ENCODE results near the gene INPP5A.

Gene INPP5A

GRCh38 chr10:132784866-132785722 lies 247.5 kb downstream of the INPP5A start:
- H3K9me3 ChIP-seq (ENCODE audit: control insufficient read depth, insufficient read depth, low read length) = no peaks in the 10 kb centered on the region
- peaks cover 51% of the 10 kb centered on the region for H3K27me3 ChIP-seq (ENCODE audit: control insufficient read depth, insufficient read depth, low read length)
- H3K4me3 ChIP-seq (ENCODE audit: low read depth, low read length) = no peak overlapping the region
- no peak overlapping the region for H3K9ac ChIP-seq (ENCODE audit: low read depth, low read length)
- H3K4me1 ChIP-seq (ENCODE audit: control insufficient read depth, insufficient read depth, low read length) = peaks cover 4% of the 10 kb centered on the region
- no peaks in the 10 kb centered on the region for H3K36me3 ChIP-seq (ENCODE audit: control insufficient read depth, insufficient read depth, low read length)

- peaks cover 53% of the 10 kb centered on the region for H3K27me3 ChIP-seq (ENCODE audit: control insufficient read depth, insufficient read depth, low read length)
These were observed 248.3 kb downstream of the INPP5A start, which contains the start of gene NKX6-2 for GRCh38 chr10:132785723-132786475. TSS of gene NKX6-2 (minus strand) at chr10:132786147. CDS start at chr10:132785948, 199 bp downstream.

GRCh38 chr10:132786476-132786883 lies 248.9 kb downstream of the INPP5A start:
- no peak overlapping the region for H3K9ac ChIP-seq (ENCODE audit: low read depth, low read length)
- H3K27me3 ChIP-seq (ENCODE audit: control insufficient read depth, insufficient read depth, low read length) = peaks cover 53% of the 10 kb centered on the region
- no peak overlapping the region for H3K4me3 ChIP-seq (ENCODE audit: low read depth, low read length)
- no peaks in the 10 kb centered on the region for H3K36me3 ChIP-seq (ENCODE audit: control insufficient read depth, insufficient read depth, low read length)
- H3K9me3 ChIP-seq (ENCODE audit: control insufficient read depth, insufficient read depth, low read length) = no peaks in the 10 kb centered on the region
- peaks cover 4% of the 10 kb centered on the region for H3K4me1 ChIP-seq (ENCODE audit: control insufficient read depth, insufficient read depth, low read length)

More at GRCh38 chr10:132785723-132786475, 248.3 kb downstream of the INPP5A start, which contains the start of gene NKX6-2:
- H3K9ac ChIP-seq (ENCODE audit: low read depth, low read length) = no peak within 1 kb of the TSS
- H3K36me3 ChIP-seq (ENCODE audit: control insufficient read depth, insufficient read depth, low read length) = no peaks in the 10 kb centered on the region
- H3K4me1 ChIP-seq (ENCODE audit: control insufficient read depth, insufficient read depth, low read length) = peaks cover 4% of the 10 kb centered on the region
- no peaks in the 10 kb centered on the region for H3K9me3 ChIP-seq (ENCODE audit: control insufficient read depth, insufficient read depth, low read length)
- H3K4me3 ChIP-seq (ENCODE audit: low read depth, low read length) = peak within 1 kb of the TSS; percentile 8

GRCh38 chr10:132786884-132787494 lies 249.4 kb downstream of the INPP5A start:
- Histone ChIP-seq H3K9ac (ENCODE audit: low read depth, low read length) (no peak overlapping the region), H3K27me3 (ENCODE audit: control insufficient read depth, insufficient read depth, low read length) (peaks cover 53% of the 10 kb centered on the region), H3K4me3 (ENCODE audit: low read depth, low read length) (peak overlapping the region; percentile 8), H3K4me1 (ENCODE audit: control insufficient read depth, insufficient read depth, low read length) (peaks cover 4% of the 10 kb centered on the region), H3K9me3 (ENCODE audit: control insufficient read depth, insufficient read depth, low read length) (no peaks in the 10 kb centered on the region), H3K36me3 (ENCODE audit: control insufficient read depth, insufficient read depth, low read length) (no peaks in the 10 kb centered on the region)

GRCh38 chr10:132787495-132788179 lies 250.1 kb downstream of the INPP5A start:
- H3K9me3 ChIP-seq (ENCODE audit: control insufficient read depth, insufficient read depth, low read length) = no peaks in the 10 kb centered on the region
- peak overlapping the region; percentile 8 for H3K4me3 ChIP-seq (ENCODE audit: low read depth, low read length)
- peaks cover 51% of the 10 kb centered on the region for H3K27me3 ChIP-seq (ENCODE audit: control insufficient read depth, insufficient read depth, low read length)
- H3K36me3 ChIP-seq (ENCODE audit: control insufficient read depth, insufficient read depth, low read length) = no peaks in the 10 kb centered on the region
- no peak overlapping the region for H3K9ac ChIP-seq (ENCODE audit: low read depth, low read length)
- peaks cover 4% of the 10 kb centered on the region for H3K4me1 ChIP-seq (ENCODE audit: control insufficient read depth, insufficient read depth, low read length)

- Histone ChIP-seq H3K27me3 (ENCODE audit: control insufficient read depth, insufficient read depth, low read length) (peaks cover 44% of the 10 kb centered on the region), H3K4me3 (ENCODE audit: low read depth, low read length) (peak overlapping the region; percentile 32), H3K4me1 (ENCODE audit: control insufficient read depth, insufficient read depth, low read length) (peaks cover 3% of the 10 kb centered on the region), H3K9ac (ENCODE audit: low read depth, low read length) (no peak overlapping the region), H3K9me3 (ENCODE audit: control insufficient read depth, insufficient read depth, low read length) (no peaks in the 10 kb centered on the region), H3K36me3 (ENCODE audit: control insufficient read depth, insufficient read depth, low read length) (no peaks in the 10 kb centered on the region)
These were observed 250.7 kb downstream of the INPP5A start for GRCh38 chr10:132788180-132788830.

GRCh38 chr10:132788831-132789219 lies 251.2 kb downstream of the INPP5A start:
- H3K4me3 ChIP-seq (ENCODE audit: low read depth, low read length) = no peak overlapping the region
- H3K9ac ChIP-seq (ENCODE audit: low read depth, low read length) = no peak overlapping the region
- peaks cover 39% of the 10 kb centered on the region for H3K27me3 ChIP-seq (ENCODE audit: control insufficient read depth, insufficient read depth, low read length)
- H3K36me3 ChIP-seq (ENCODE audit: control insufficient read depth, insufficient read depth, low read length) = no peaks in the 10 kb centered on the region
- no peaks in the 10 kb centered on the region for H3K4me1 ChIP-seq (ENCODE audit: control insufficient read depth, insufficient read depth, low read length)
- H3K9me3 ChIP-seq (ENCODE audit: control insufficient read depth, insufficient read depth, low read length) = no peaks in the 10 kb centered on the region

GRCh38 chr10:132789659-132790148 lies 252.1 kb downstream of the INPP5A start:
- peaks cover 32% of the 10 kb centered on the region for H3K27me3 ChIP-seq (ENCODE audit: control insufficient read depth, insufficient read depth, low read length)

GRCh38 chr10:132790470-132790869 lies 252.9 kb downstream of the INPP5A start:
- Histone ChIP-seq H3K9ac (ENCODE audit: low read depth, low read length) (no peak overlapping the region), H3K4me1 (ENCODE audit: control insufficient read depth, insufficient read depth, low read length) (no peaks in the 10 kb centered on the region), H3K9me3 (ENCODE audit: control insufficient read depth, insufficient read depth, low read length) (no peaks in the 10 kb centered on the region), H3K4me3 (ENCODE audit: low read depth, low read length) (no peak overlapping the region), H3K27me3 (ENCODE audit: control insufficient read depth, insufficient read depth, low read length) (peaks cover 28% of the 10 kb centered on the region), H3K36me3 (ENCODE audit: control insufficient read depth, insufficient read depth, low read length) (no peaks in the 10 kb centered on the region)

More at GRCh38 chr10:132789659-132790148, 252.1 kb downstream of the INPP5A start:
- Histone ChIP-seq H3K4me1 (ENCODE audit: control insufficient read depth, insufficient read depth, low read length) (no peaks in the 10 kb centered on the region), H3K36me3 (ENCODE audit: control insufficient read depth, insufficient read depth, low read length) (no peaks in the 10 kb centered on the region), H3K9ac (ENCODE audit: low read depth, low read length) (no peak overlapping the region), H3K9me3 (ENCODE audit: control insufficient read depth, insufficient read depth, low read length) (no peaks in the 10 kb centered on the region), H3K4me3 (ENCODE audit: low read depth, low read length) (no peak overlapping the region)

GRCh38 chr10:132790934-132791829 lies 253.6 kb downstream of the INPP5A start:
- Histone ChIP-seq H3K4me1 (ENCODE audit: control insufficient read depth, insufficient read depth, low read length) (no peaks in the 10 kb centered on the region), H3K27me3 (ENCODE audit: control insufficient read depth, insufficient read depth, low read length) (peaks cover 27% of the 10 kb centered on the region), H3K9ac (ENCODE audit: low read depth, low read length) (no peak overlapping the region), H3K9me3 (ENCODE audit: control insufficient read depth, insufficient read depth, low read length) (no peaks in the 10 kb centered on the region), H3K36me3 (ENCODE audit: control insufficient read depth, insufficient read depth, low read length) (no peaks in the 10 kb centered on the region), H3K4me3 (ENCODE audit: low read depth, low read length) (no peak overlapping the region)

All from iPS-15b (cell line).